Glutamatergic neuron (in vitro differentiated cells): ENCODE results near the gene KMT2A. TPM values are rescaled to one million over a fixed set of nuclear protein-coding genes. Genes with fewer than 3 reads are reported as not detected.
A peak's percentile ranks its signal among the peaks of the same experiment; 100 is the strongest.
"Not testable (repeated sequence)": the region's sequence is repeated elsewhere in the genome, so short reads cannot be mapped to it uniquely, and the experiment has no call there.

Experiments
- DNase-seq: peaks from one replicate; pipeline ENCODE4 v3.0.0; 2022
- H3K27ac Mint-ChIP-seq: one replicate; pipeline ENCODE4 v1.8.0; 2020; ENCODE audit warnings: mild to moderate bottlenecking, mixed read lengths, inconsistent platforms; ENCODE audit not compliant: unreplicated experiment
- H3K27me3 Mint-ChIP-seq: one replicate; pipeline ENCODE4 v1.8.0; 2020; ENCODE audit warnings: mild to moderate bottlenecking, moderate library complexity, mixed read lengths, inconsistent platforms; ENCODE audit not compliant: unreplicated experiment
- H3K36me3 Mint-ChIP-seq: one replicate; pipeline ENCODE4 v1.8.0; 2020; ENCODE audit warnings: mild to moderate bottlenecking, mixed read lengths, inconsistent platforms; ENCODE audit not compliant: unreplicated experiment
- H3K4me1 Mint-ChIP-seq: one replicate; pipeline ENCODE4 v1.8.0; 2020; ENCODE audit warnings: mild to moderate bottlenecking, low read depth, mixed read lengths, inconsistent platforms; ENCODE audit not compliant: unreplicated experiment
- H3K4me3 Mint-ChIP-seq: one replicate; pipeline ENCODE4 v1.8.0; 2020; ENCODE audit warnings: mild to moderate bottlenecking, mixed read lengths, inconsistent platforms; ENCODE audit not compliant: unreplicated experiment
- H3K9me3 Mint-ChIP-seq: one replicate; pipeline ENCODE4 v1.8.0; 2020; ENCODE audit warnings: mild to moderate bottlenecking, moderate library complexity, mixed read lengths, inconsistent platforms; ENCODE audit not compliant: unreplicated experiment
- CTCF ChIP-seq: fragments of 200-600 bp; sonication (generic); IDR thresholded peaks from one replicate; pipeline ENCODE4 v1.5.0; 2021; ENCODE audit not compliant: partially characterized antibody, unreplicated experiment
- total RNA-seq: library from RNA; stranded (reverse); fragmentation: NEBNext Ultra II Directional; extraction: Animal tissue kit (Norgen Biotek cat#: 25700); gene quantifications from one replicate; pipeline ENCODE4 v1.2.1, GENCODE V29; 2021; ENCODE audit not compliant: unreplicated experiment

The KMT2A gene
- total RNA-seq, 1 donor from 2014 or later = 132 TPM

- Mint-ChIP-seq H3K9me3 (peaks cover 1% of the 10 kb centered on the region), H3K27me3 (peaks cover 4% of the 10 kb centered on the region)
- no peak for TF ChIP-seq CTCF
These were observed 35.0 kb upstream of the KMT2A start, which contains the start of gene ATP5MG for GRCh38 chr11:118401151-118401879. TSS of gene ATP5MG (plus strand) at chr11:118401606. CDS start at chr11:118401666, 60 bp downstream.

GRCh38 chr11:118401880-118402590 is 34.3 kb upstream of the KMT2A start:
- TF ChIP-seq CTCF = no peak
- no peak for DNase-seq
- Mint-ChIP-seq H3K36me3 (no peaks in the 10 kb centered on the region), H3K9me3 (peaks cover 1% of the 10 kb centered on the region), H3K27ac (peak overlapping the region; percentile 85), H3K27me3 (peaks cover 4% of the 10 kb centered on the region), H3K4me3 (peak overlapping the region; percentile 99), H3K4me1 (peaks cover 11% of the 10 kb centered on the region)

More at GRCh38 chr11:118401151-118401879, 35.0 kb upstream of the KMT2A start, which contains the start of gene ATP5MG:
- peak within 1 kb of the TSS; percentile 90 for H3K27ac Mint-ChIP-seq
- H3K4me3 Mint-ChIP-seq = peak within 1 kb of the TSS; percentile 99
- peaks cover 11% of the 10 kb centered on the region for H3K4me1 Mint-ChIP-seq
- DNase-seq = peak; percentile 87
- H3K36me3 Mint-ChIP-seq = no peaks in the 10 kb centered on the region

- Mint-ChIP-seq H3K4me3 (peak overlapping the region; percentile 99), H3K4me1 (peaks cover 11% of the 10 kb centered on the region)
- not testable (repeated sequence) for DNase-seq, H3K27ac Mint-ChIP-seq, H3K36me3 Mint-ChIP-seq, H3K9me3 Mint-ChIP-seq, H3K27me3 Mint-ChIP-seq
These were observed 33.7 kb upstream of the KMT2A start for GRCh38 chr11:118402594-118402993.

GRCh38 chr11:118406599-118407166 is 29.6 kb upstream of the KMT2A start:
- TF ChIP-seq CTCF = no peak
- DNase-seq = no peak
- Mint-ChIP-seq H3K4me1 (peaks cover 7% of the 10 kb centered on the region), H3K4me3 (no peak overlapping the region), H3K36me3 (no peaks in the 10 kb centered on the region), H3K27ac (no peak overlapping the region), H3K27me3 (no peaks in the 10 kb centered on the region), H3K9me3 (no peaks in the 10 kb centered on the region)

- H3K27ac Mint-ChIP-seq = no peak overlapping the region
- no peaks in the 10 kb centered on the region for H3K4me1 Mint-ChIP-seq
- no peak for DNase-seq
- H3K9me3 Mint-ChIP-seq = no peaks in the 10 kb centered on the region
- H3K36me3 Mint-ChIP-seq = no peaks in the 10 kb centered on the region
- no peaks in the 10 kb centered on the region for H3K27me3 Mint-ChIP-seq
- no peak for TF ChIP-seq CTCF
- H3K4me3 Mint-ChIP-seq = no peak overlapping the region
These were observed 26.1 kb upstream of the KMT2A start for GRCh38 chr11:118410055-118410745.
